ENCODE data around the gene BNIP5.

Gene BNIP5

DNA sequence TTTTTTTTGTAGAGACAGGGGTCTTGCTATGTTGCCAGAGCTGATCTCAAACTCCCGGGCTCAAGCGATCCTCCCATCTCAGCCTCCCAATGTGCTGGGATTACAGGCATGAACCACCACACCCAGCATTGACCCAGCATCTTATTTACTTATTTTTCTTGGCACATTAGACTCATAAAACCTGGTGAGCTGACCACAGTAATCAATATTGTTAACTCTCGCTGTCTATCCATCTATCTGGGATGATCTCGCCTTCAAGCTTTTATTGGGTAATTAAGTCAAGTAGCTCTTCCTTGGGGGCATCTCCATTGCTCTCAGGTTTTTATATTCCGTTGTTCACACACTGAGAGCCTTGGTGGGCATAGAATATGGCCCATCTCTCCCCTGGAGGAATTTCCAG is 49.8 kb downstream of the BNIP5 start:
- Histone ChIP-seq H3K4me2 (ENCODE audit: insufficient read depth, low read length) (no peak overlapping the region), H3K79me2 (ENCODE audit: insufficient read depth, low read length) (no peaks in the 10 kb centered on the region), H4K20me1 (ENCODE audit: insufficient read depth, low read length) (no peaks in the 10 kb centered on the region), H2AFZ (ENCODE audit: low read depth, low read length) (no peak overlapping the region), H3K9ac (ENCODE audit: low read depth, low read length) (no peak overlapping the region), H3K36me3 (ENCODE audit: insufficient read depth, low read length) (no peaks in the 10 kb centered on the region), H3K4me3 (ENCODE audit: low read depth in 1 of 2, low read length in 2 of 2) (no peak overlapping the region), H3K4me1 (ENCODE audit: insufficient read depth, low read length) (no peaks in the 10 kb centered on the region), H3K27me3 (ENCODE audit: insufficient read depth, low read length, poor library complexity) (peaks cover 7% of the 10 kb centered on the region), H3K27ac (ENCODE audit: low read length) (no peak overlapping the region), H3K9me3 (ENCODE audit: insufficient read depth, low read length, severe bottlenecking) (no peaks in the 10 kb centered on the region)
- DNase-seq (no peak), ATAC-seq (ENCODE audit: insufficient read depth, low read depth) (no peak)
- no peak for TF ChIP-seq EZH2 (IDR thresholded peaks at IDR 0.05; ENCODE audit: borderline replicate concordance, low read depth, low read length, severe bottlenecking)
- TF ChIP-seq, protein P1, sequence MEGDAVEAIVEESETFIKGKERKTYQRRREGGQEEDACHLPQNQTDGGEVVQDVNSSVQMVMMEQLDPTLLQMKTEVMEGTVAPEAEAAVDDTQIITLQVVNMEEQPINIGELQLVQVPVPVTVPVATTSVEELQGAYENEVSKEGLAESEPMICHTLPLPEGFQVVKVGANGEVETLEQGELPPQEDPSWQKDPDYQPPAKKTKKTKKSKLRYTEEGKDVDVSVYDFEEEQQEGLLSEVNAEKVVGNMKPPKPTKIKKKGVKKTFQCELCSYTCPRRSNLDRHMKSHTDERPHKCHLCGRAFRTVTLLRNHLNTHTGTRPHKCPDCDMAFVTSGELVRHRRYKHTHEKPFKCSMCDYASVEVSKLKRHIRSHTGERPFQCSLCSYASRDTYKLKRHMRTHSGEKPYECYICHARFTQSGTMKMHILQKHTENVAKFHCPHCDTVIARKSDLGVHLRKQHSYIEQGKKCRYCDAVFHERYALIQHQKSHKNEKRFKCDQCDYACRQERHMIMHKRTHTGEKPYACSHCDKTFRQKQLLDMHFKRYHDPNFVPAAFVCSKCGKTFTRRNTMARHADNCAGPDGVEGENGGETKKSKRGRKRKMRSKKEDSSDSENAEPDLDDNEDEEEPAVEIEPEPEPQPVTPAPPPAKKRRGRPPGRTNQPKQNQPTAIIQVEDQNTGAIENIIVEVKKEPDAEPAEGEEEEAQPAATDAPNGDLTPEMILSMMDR (IDR thresholded peaks at IDR 0.05; ENCODE audit: borderline replicate concordance, extremely low read depth, low read length, poor library complexity, severe bottlenecking), result no peak

DNA sequence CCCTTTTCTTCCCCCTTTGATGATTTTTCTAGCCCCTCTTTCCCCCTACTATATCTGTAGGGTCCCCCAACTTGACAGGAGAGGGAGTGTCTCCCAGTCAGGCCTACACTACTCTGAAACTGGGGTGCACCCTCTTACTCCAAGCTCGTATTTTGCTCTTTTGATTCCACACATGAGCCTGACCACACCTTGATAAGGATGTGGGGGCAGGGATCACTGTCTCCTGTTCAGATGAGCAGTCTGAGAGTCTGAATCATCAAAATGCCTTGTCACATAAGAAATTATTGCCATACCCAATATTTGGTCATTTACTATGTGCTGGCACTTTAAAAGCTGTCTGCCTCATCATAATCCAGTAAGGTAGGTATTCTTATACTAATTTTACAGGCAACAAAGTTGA is 50.9 kb downstream of the BNIP5 start:
- Histone ChIP-seq H4K20me1 (ENCODE audit: insufficient read depth, low read length) (no peaks in the 10 kb centered on the region), H3K36me3 (ENCODE audit: insufficient read depth, low read length) (no peaks in the 10 kb centered on the region), H3K4me1 (ENCODE audit: insufficient read depth, low read length) (no peaks in the 10 kb centered on the region), H3K9ac (ENCODE audit: low read depth, low read length) (no peak overlapping the region), H3K27me3 (ENCODE audit: insufficient read depth, low read length, poor library complexity) (peaks cover 7% of the 10 kb centered on the region), H3K4me2 (ENCODE audit: insufficient read depth, low read length) (no peak overlapping the region), H3K27ac (ENCODE audit: low read length) (no peak overlapping the region), H3K9me3 (ENCODE audit: insufficient read depth, low read length, severe bottlenecking) (no peaks in the 10 kb centered on the region), H3K4me3 (ENCODE audit: low read depth in 1 of 2, low read length in 2 of 2) (no peak overlapping the region), H2AFZ (ENCODE audit: low read depth, low read length) (no peak overlapping the region), H3K79me2 (ENCODE audit: insufficient read depth, low read length) (no peaks in the 10 kb centered on the region)
- DNase-seq, result no peak
- no peak for TF ChIP-seq EZH2 (IDR thresholded peaks at IDR 0.05; ENCODE audit: borderline replicate concordance, low read depth, low read length, severe bottlenecking)
- TF ChIP-seq, protein P1 (IDR thresholded peaks at IDR 0.05; ENCODE audit: borderline replicate concordance, extremely low read depth, low read length, poor library complexity, severe bottlenecking), result no peak
- no peak for ATAC-seq (ENCODE audit: insufficient read depth, low read depth)

DNA sequence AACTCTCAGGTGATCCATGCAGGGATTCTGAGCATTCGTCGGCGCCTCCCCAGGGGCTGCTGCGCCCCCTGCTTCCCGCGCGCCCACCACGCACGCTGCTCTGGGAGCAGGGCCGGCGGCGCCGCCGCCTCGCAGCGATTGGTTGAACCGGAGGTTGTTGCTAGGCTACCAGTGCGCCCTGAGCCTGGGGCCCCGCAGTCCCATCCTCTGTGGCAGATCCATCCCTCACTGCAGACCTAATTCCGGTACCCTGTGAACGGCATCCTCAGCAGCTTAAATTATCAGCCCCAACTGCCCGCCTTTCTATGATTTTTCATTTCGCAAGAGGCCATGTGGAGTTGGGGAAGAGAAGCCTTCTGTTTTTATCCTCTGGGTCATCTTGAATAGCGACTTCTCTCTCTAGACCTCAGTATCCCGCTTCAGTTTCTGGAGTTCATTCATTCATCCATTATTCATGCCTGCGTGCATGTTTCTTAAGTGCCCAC is 51.5 kb downstream of the BNIP5 start:
- TF ChIP-seq, protein P1 (IDR thresholded peaks at IDR 0.05; ENCODE audit: borderline replicate concordance, extremely low read depth, low read length, poor library complexity, severe bottlenecking), result no peak
- no peak for TF ChIP-seq EZH2 (IDR thresholded peaks at IDR 0.05; ENCODE audit: borderline replicate concordance, low read depth, low read length, severe bottlenecking)
- H2AFZ ChIP-seq (ENCODE audit: low read depth, low read length), result no peak overlapping the region
- H3K9ac ChIP-seq (ENCODE audit: low read depth, low read length), result no peak overlapping the region
- peaks cover 10% of the 10 kb centered on the region for H3K27me3 ChIP-seq (ENCODE audit: insufficient read depth, low read length, poor library complexity)
- H3K79me2 ChIP-seq (ENCODE audit: insufficient read depth, low read length), result no peaks in the 10 kb centered on the region
- H3K9me3 ChIP-seq (ENCODE audit: insufficient read depth, low read length, severe bottlenecking), result no peaks in the 10 kb centered on the region
- ATAC-seq (ENCODE audit: insufficient read depth, low read depth) (no peak), DNase-seq (no peak)
- H3K4me1 ChIP-seq (ENCODE audit: insufficient read depth, low read length), result no peaks in the 10 kb centered on the region
- no peaks in the 10 kb centered on the region for H3K36me3 ChIP-seq (ENCODE audit: insufficient read depth, low read length)
- H4K20me1 ChIP-seq (ENCODE audit: insufficient read depth, low read length), result no peaks in the 10 kb centered on the region
- H3K4me2 ChIP-seq (ENCODE audit: insufficient read depth, low read length), result no peak overlapping the region
- H3K4me3 ChIP-seq (ENCODE audit: low read depth in 1 of 2, low read length in 2 of 2), result no peak overlapping the region
- no peak overlapping the region for H3K27ac ChIP-seq (ENCODE audit: low read length)

DNA sequence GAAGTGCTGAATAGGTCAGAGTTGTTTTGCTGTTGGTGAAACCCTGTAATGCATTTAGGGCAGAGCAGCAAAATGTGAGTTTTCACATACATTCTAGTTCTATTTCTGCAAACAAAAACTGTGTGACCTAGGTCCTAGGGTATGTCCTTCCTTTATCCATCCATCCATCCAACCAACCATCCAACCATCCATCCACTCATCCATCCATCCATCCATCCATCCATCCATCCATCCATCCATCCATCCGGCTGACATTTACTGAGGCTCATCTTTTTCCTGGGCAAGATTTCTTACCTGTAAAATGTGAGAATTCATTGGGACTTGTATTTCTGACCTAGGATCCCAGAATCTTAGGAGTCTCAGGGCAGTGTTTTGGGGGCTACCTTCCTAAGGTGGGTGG is 52.3 kb downstream of the BNIP5 start:
- Histone ChIP-seq H2AFZ (ENCODE audit: low read depth, low read length) (no peak overlapping the region), H3K79me2 (ENCODE audit: insufficient read depth, low read length) (no peaks in the 10 kb centered on the region), H3K27me3 (ENCODE audit: insufficient read depth, low read length, poor library complexity) (peaks cover 13% of the 10 kb centered on the region), H3K36me3 (ENCODE audit: insufficient read depth, low read length) (no peaks in the 10 kb centered on the region), H3K9ac (ENCODE audit: low read depth, low read length) (no peak overlapping the region), H3K4me1 (ENCODE audit: insufficient read depth, low read length) (no peaks in the 10 kb centered on the region), H3K27ac (ENCODE audit: low read length) (no peak overlapping the region), H3K4me3 (ENCODE audit: low read depth in 1 of 2, low read length in 2 of 2) (no peak overlapping the region), H4K20me1 (ENCODE audit: insufficient read depth, low read length) (no peaks in the 10 kb centered on the region), H3K9me3 (ENCODE audit: insufficient read depth, low read length, severe bottlenecking) (no peaks in the 10 kb centered on the region), H3K4me2 (ENCODE audit: insufficient read depth, low read length) (no peak overlapping the region)
- no peak for TF ChIP-seq EZH2 (IDR thresholded peaks at IDR 0.05; ENCODE audit: borderline replicate concordance, low read depth, low read length, severe bottlenecking)
- TF ChIP-seq, protein P1 (IDR thresholded peaks at IDR 0.05; ENCODE audit: borderline replicate concordance, extremely low read depth, low read length, poor library complexity, severe bottlenecking), result no peak
- ATAC-seq (ENCODE audit: insufficient read depth, low read depth) (no peak), DNase-seq (no peak)
